Measurements from ENCODE around the gene CACNA2D2.

DNA sequence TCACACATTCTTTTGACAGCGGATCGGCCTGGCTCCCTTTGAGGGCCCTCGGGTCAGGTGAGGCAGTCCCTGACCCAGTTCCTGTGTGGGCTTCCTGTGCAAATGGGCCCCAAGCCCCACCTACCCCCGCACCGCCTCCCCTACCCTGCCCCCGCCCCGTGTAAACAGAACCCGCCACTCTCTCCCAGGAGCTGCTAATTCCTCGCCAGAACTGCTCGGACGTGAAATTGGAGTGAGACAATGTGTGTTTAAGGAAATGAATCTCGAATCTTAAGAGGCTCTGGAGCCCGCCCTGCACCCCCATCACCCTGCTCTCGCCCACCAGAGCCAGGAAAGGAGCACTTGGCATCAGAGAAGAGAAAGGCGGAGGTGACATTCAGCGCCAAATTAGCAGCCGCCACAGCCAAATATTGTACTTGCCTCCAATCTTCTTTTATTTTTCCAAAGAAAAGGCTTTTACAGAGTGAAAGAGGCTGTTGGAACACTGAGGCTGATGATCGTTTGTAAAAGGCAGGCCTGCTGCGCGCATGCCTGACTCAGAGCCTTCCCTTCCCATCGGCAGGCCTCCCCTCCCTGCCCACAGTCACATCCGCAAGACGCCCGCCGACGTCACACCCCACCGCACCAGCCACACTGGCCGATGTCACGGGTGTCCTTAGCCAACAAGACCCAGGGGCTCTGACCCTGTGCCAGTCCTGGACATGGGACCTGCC is 53.1 kb downstream of the CACNA2D2 start:
- TF ChIP-seq, protein P1, sequence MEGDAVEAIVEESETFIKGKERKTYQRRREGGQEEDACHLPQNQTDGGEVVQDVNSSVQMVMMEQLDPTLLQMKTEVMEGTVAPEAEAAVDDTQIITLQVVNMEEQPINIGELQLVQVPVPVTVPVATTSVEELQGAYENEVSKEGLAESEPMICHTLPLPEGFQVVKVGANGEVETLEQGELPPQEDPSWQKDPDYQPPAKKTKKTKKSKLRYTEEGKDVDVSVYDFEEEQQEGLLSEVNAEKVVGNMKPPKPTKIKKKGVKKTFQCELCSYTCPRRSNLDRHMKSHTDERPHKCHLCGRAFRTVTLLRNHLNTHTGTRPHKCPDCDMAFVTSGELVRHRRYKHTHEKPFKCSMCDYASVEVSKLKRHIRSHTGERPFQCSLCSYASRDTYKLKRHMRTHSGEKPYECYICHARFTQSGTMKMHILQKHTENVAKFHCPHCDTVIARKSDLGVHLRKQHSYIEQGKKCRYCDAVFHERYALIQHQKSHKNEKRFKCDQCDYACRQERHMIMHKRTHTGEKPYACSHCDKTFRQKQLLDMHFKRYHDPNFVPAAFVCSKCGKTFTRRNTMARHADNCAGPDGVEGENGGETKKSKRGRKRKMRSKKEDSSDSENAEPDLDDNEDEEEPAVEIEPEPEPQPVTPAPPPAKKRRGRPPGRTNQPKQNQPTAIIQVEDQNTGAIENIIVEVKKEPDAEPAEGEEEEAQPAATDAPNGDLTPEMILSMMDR (IDR thresholded peaks at IDR 0.05) = no peak
- TF ChIP-seq POLR2A (IDR thresholded peaks at IDR 0.05) = no peak

Data from heart left ventricle (tissue), 13 donors.